Measurements from ENCODE around the gene NKG7.
A peak's percentile ranks its signal among the peaks of the same experiment; 100 is the strongest.
"Not testable (repeated sequence)": the region's sequence is repeated elsewhere in the genome, so short reads cannot be mapped to it uniquely, and the experiment has no call there.

NKG7 gene

GRCh38 chr19:51372649-51373504 is at the start of gene NKG7:
NKG7 (minus strand) TSS chr19:51372654; CDS start chr19:51372535, 119 bp downstream.
- no peak for DNase-seq (ENCODE audit: low spot score)

GRCh38 chr19:51422053-51422448 is 49.6 kb upstream of the NKG7 start:
- DNase-seq (ENCODE audit: low spot score), result peak; percentile 74

- no peak for DNase-seq (ENCODE audit: low spot score)
Observed at GRCh38 chr19:51421229-51422052, 49.0 kb upstream of the NKG7 start.

GRCh38 chr19:51420511-51420910 is 48.1 kb upstream of the NKG7 start:
- not testable (repeated sequence) for DNase-seq (ENCODE audit: low spot score)

- DNase-seq (ENCODE audit: low spot score), result no peak
Observed at GRCh38 chr19:51418707-51419106, 46.3 kb upstream of the NKG7 start.

- DNase-seq (ENCODE audit: low spot score), result no peak
Observed at GRCh38 chr19:51417810-51418157, 45.3 kb upstream of the NKG7 start.

- peak; percentile 75 for DNase-seq (ENCODE audit: low spot score)
Observed at GRCh38 chr19:51417107-51417809, 44.8 kb upstream of the NKG7 start, which contains the start of gene SIGLEC10. SIGLEC10 (minus strand) TSS chr19:51417642; CDS start chr19:51417581, 61 bp downstream.

- not testable (repeated sequence) for DNase-seq (ENCODE audit: low spot score)
Observed at GRCh38 chr19:51416422-51416821, 44.0 kb upstream of the NKG7 start.

GRCh38 chr19:51415187-51415586 is 42.7 kb upstream of the NKG7 start:
- no peak for DNase-seq (ENCODE audit: low spot score)

GRCh38 chr19:51410950-51411748 is 38.7 kb upstream of the NKG7 start:
- no peak for DNase-seq (ENCODE audit: low spot score)

- DNase-seq (ENCODE audit: low spot score), result peak; percentile 53
Observed at GRCh38 chr19:51407511-51408131, 35.2 kb upstream of the NKG7 start.

GRCh38 chr19:51402117-51402516 is 29.7 kb upstream of the NKG7 start:
- DNase-seq (ENCODE audit: low spot score), result no peak

- not testable (repeated sequence) for DNase-seq (ENCODE audit: low spot score)
Observed at GRCh38 chr19:51399936-51400335, 27.5 kb upstream of the NKG7 start.

- DNase-seq (ENCODE audit: low spot score), result no peak
Observed at GRCh38 chr19:51399231-51399630, 26.8 kb upstream of the NKG7 start.

GRCh38 chr19:51398096-51398704 is 25.7 kb upstream of the NKG7 start:
- DNase-seq (ENCODE audit: low spot score), result peak; percentile 54

- not testable (repeated sequence) for DNase-seq (ENCODE audit: low spot score)
Observed at GRCh38 chr19:51397453-51397852, 25.0 kb upstream of the NKG7 start.

GRCh38 chr19:51396175-51396574 is 23.7 kb upstream of the NKG7 start:
- DNase-seq (ENCODE audit: low spot score), result no peak

- peak; percentile 98 for DNase-seq (ENCODE audit: low spot score)
Observed at GRCh38 chr19:51394050-51394836, 21.8 kb upstream of the NKG7 start.

- DNase-seq (ENCODE audit: low spot score), result no peak
Observed at GRCh38 chr19:51392701-51393100, 20.2 kb upstream of the NKG7 start.

All from Ammon's horn (tissue), 1 donor.